IMR-90 (cell line): ENCODE results near the gene KRT82. TPM values are rescaled to one million over a fixed set of nuclear protein-coding genes. Genes with fewer than 3 reads are reported as not detected.

Experiments
- ATAC-seq: fragments of 200-7000 bp; cut with Tn5 transposase; 2 replicates; pipeline ENCODE4 v1.9.1; 2020; ENCODE audit warnings: low read depth, mild to moderate bottlenecking, moderate library complexity
- BruUV-seq: library from RNA; stranded (reverse); fragments of 400-500 nt; replicated peaks from 2 replicates; lab custom pipeline; 2021; lab: Mats Ljungman, UMichigan
- CTCF ChIA-PET: fragments of 300-600 bp; formaldehyde crosslinking; extraction: SDS; loops from one replicate; lab custom pipeline; 2021; ENCODE audit warnings: antibody characterized with exemption; lab: Yijun Ruan, JAX
- POLR2A ChIA-PET: fragments of 300-600 bp; sonication (Branson Sonifier 250); formaldehyde crosslinking; loops from one replicate; lab custom pipeline; 2022; ENCODE audit warnings: antibody characterized with exemption; ENCODE audit not compliant: unreplicated experiment; lab: Charles Lee
- DNase-seq: peaks from one replicate; pipeline ENCODE4 v3.0.0; 2013
- H2AFZ ChIP-seq: replicated peaks from 2 replicates; pipeline ENCODE3; 2013; ENCODE audit warnings: low read length, mild to moderate bottlenecking; ENCODE audit not compliant: poor library complexity
- H2AK5ac ChIP-seq: 2 replicates; pipeline ENCODE4 v1.6.1; 2013; ENCODE audit warnings: low read depth, low read length, inconsistent platforms
- H2AK9ac ChIP-seq: replicated peaks from 2 replicates; pipeline ENCODE3; 2013; ENCODE audit warnings: mild to moderate bottlenecking, low read depth, low read length, moderate library complexity; ENCODE audit not compliant: poor library complexity
- H2BK120ac ChIP-seq: 2 replicates; pipeline ENCODE4 v1.6.1; 2013; ENCODE audit warnings: low read depth, low read length, inconsistent platforms
- H2BK15ac ChIP-seq: 3 replicates; pipeline ENCODE4 v1.6.1; 2013; ENCODE audit warnings: low read depth, low read length, inconsistent platforms
- H2BK20ac ChIP-seq: 2 replicates; pipeline ENCODE4 v1.6.1; 2013; ENCODE audit warnings: low read depth, mild to moderate bottlenecking, inconsistent platforms, low read length, moderate library complexity
- H2BK5ac ChIP-seq: 2 replicates; pipeline ENCODE4 v1.6.1; 2013; ENCODE audit warnings: mild to moderate bottlenecking, low read depth, low read length, inconsistent platforms; ENCODE audit not compliant: poor library complexity, severe bottlenecking
- H3K14ac ChIP-seq: replicated peaks from 2 replicates; pipeline ENCODE4 v1.6.1; 2013; ENCODE audit warnings: low read depth, low read length, inconsistent platforms
- H3K18ac ChIP-seq: 2 replicates; pipeline ENCODE4 v1.6.1; 2013; ENCODE audit warnings: low read depth, low read length, control low read depth
- H3K23ac ChIP-seq: 2 replicates; pipeline ENCODE4 v1.6.1; 2013; ENCODE audit warnings: low read depth, low read length, inconsistent platforms
- H3K27ac ChIP-seq: 2 replicates; pipeline ENCODE4 v1.5.1; 2013; ENCODE audit warnings: mild to moderate bottlenecking, control low read depth, low read length; ENCODE audit not compliant: insufficient read depth
- H3K27me3 ChIP-seq: 2 replicates; pipeline ENCODE4 v1.6.1; 2013; ENCODE audit warnings: low read length; ENCODE audit not compliant: control insufficient read depth, insufficient read depth
- H3K36me3 ChIP-seq: 2 replicates; pipeline ENCODE4 v1.6.1; 2013; ENCODE audit warnings: low read length, mixed read lengths; ENCODE audit not compliant: control insufficient read depth, insufficient read depth
- H3K4ac ChIP-seq: 2 replicates; pipeline ENCODE4 v1.6.1; 2013; ENCODE audit warnings: low read depth, low read length, inconsistent platforms
- H3K4me1 ChIP-seq: 2 replicates; pipeline ENCODE4 v1.6.1; 2013; ENCODE audit warnings: low read length, mixed read lengths; ENCODE audit not compliant: control insufficient read depth, insufficient read depth
- H3K4me2 ChIP-seq: 2 replicates; pipeline ENCODE4 v1.6.1; 2013; ENCODE audit warnings: low read depth, mild to moderate bottlenecking, control low read depth, low read length, moderate library complexity
- H3K4me3 ChIP-seq: 2 replicates; pipeline ENCODE4 v1.5.1; 2013; ENCODE audit warnings: low read depth, mild to moderate bottlenecking, control low read depth, low read length, moderate library complexity; ENCODE audit not compliant: insufficient read depth
- H3K56ac ChIP-seq: 2 replicates; pipeline ENCODE4 v1.6.1; 2013; ENCODE audit warnings: low read length, inconsistent platforms; ENCODE audit not compliant: insufficient read depth; ENCODE audit errors: extremely low read depth
- H3K79me1 ChIP-seq, 2 experiments: 2 replicates each; pipeline ENCODE4 v1.6.1; 2013; ENCODE audit warnings: low read length in 2 of 2, inconsistent platforms in 1 of 2, low read depth in 1 of 2
- H3K9ac ChIP-seq: 2 replicates; pipeline ENCODE4 v1.6.1; 2013; ENCODE audit warnings: low read depth, low read length, control low read depth
- H3K9me1 ChIP-seq: 2 replicates; pipeline ENCODE4 v1.6.1; 2013; ENCODE audit warnings: low read length, inconsistent platforms; ENCODE audit not compliant: insufficient read depth
- H3K9me3 ChIP-seq: 2 replicates; pipeline ENCODE4 v1.6.1; 2013; ENCODE audit warnings: low read length; ENCODE audit not compliant: control insufficient read depth, insufficient read depth
- H4K20me1 ChIP-seq: 2 replicates; pipeline ENCODE4 v1.6.1; 2013; ENCODE audit warnings: low read length, inconsistent platforms; ENCODE audit not compliant: insufficient read depth
- H4K5ac ChIP-seq: 2 replicates; pipeline ENCODE4 v1.6.1; 2013; ENCODE audit warnings: mild to moderate bottlenecking, low read depth, low read length, control low read depth
- H4K8ac ChIP-seq, 2 experiments: 2 replicates each; pipeline ENCODE4 v1.6.1; 2013; ENCODE audit warnings: low read depth in 2 of 2, low read length in 2 of 2, control low read depth in 1 of 2, inconsistent platforms in 1 of 2
- H4K91ac ChIP-seq: 2 replicates; pipeline ENCODE4 v1.6.1; 2013; ENCODE audit warnings: low read depth, low read length, inconsistent platforms; ENCODE audit not compliant: insufficient read depth
- CEBPB ChIP-seq: IDR thresholded peaks from 2 replicates; pipeline ENCODE4 v1.6.1; 2012; ENCODE audit warnings: low read depth, low read length, improper control_type of control experiment
- CHD1 ChIP-seq: IDR thresholded peaks from 2 replicates; pipeline ENCODE4 v1.6.1; 2012; ENCODE audit warnings: low read depth, low read length, improper control_type of control experiment
- CTCF ChIP-seq: conservative IDR thresholded peaks from 2 replicates; pipeline ENCODE4 v1.5.1; 2012; ENCODE audit warnings: mild to moderate bottlenecking, low read depth, low read length, improper control_type of control experiment
- FOS ChIP-seq: fragments of 150-350 bp; IDR thresholded peaks from 2 replicates; pipeline ENCODE4 v1.6.1; 2016; ENCODE audit warnings: low read depth, low read length
- MAFK ChIP-seq: IDR thresholded peaks from 2 replicates; pipeline ENCODE4 v1.6.1; 2012; ENCODE audit warnings: low read depth, low read length, improper control_type of control experiment
- MXI1 ChIP-seq: IDR thresholded peaks from 2 replicates; pipeline ENCODE4 v1.6.1; 2012; ENCODE audit warnings: low read depth, mild to moderate bottlenecking, low read length, moderate library complexity, borderline replicate concordance
- NFE2L2 ChIP-seq: fragments of 150-350 bp; IDR thresholded peaks from 2 replicates; pipeline ENCODE4 v1.6.1; 2016; ENCODE audit warnings: low read depth, mild to moderate bottlenecking, low read length
- WGBS, 2 experiments: methylation state at CpG; one replicate each; pipeline versions ENCODE4 v1.1.5 to v1.1.7; 2013; ENCODE audit warnings: missing lambda C conversion rate in 2 of 2; ENCODE audit not compliant: insufficient read length in 1 of 2; ENCODE audit errors: extremely low coverage in 2 of 2; 5-methylcytosine and 5-hydroxymethylcytosine counted together
- dilution Hi-C: fragments of 300-500 bp; cut with HindIII; formaldehyde crosslinking; loops from one replicate; pipeline ENCODE4 v1.14.3; 2018; ENCODE audit warnings: low sequenced_read_pairs; ENCODE audit not compliant: unreplicated experiment
- in situ Hi-C: fragments of 300-500 bp; cut with MboI; formaldehyde crosslinking; loops from 3 replicates; pipeline ENCODE4 v1.14.3; 2019; ENCODE audit warnings: low sequenced_read_pairs, inconsistent platforms, mixed read lengths
- intact Hi-C: fragments of 100-400 bp; cut with micrococcal nuclease; formaldehyde crosslinking; loops from 2 replicates; pipeline ENCODE4 v1.10.0; 2022
- polyA plus RNA-seq, 3 experiments: library from polyadenylated mRNA; depleted of rRNA; stranded (reverse); fragments of >200 nt; gene quantifications; 2 replicates each; pipeline ENCODE4 v1.2.3, GENCODE V29; 2012; ENCODE audit warnings: low replicate concordance in 1 of 3
- total RNA-seq: library from RNA; depleted of rRNA; stranded (reverse); fragments of >200 nt; gene quantifications from 2 replicates; pipeline ENCODE4 v1.2.3, GENCODE V29; 2012

Gene KRT82
- total and polyA plus RNA-seq, 2 of the 4 experiments (the other 2 are of a cell fraction) = not detected

- no peak for ATAC-seq
- WGBS, 2 experiments = no CpG with 5 or more reads among the region's 3 CpGs
- no peak overlapping the region for H3K56ac ChIP-seq
- no peak for DNase-seq
- H4K91ac ChIP-seq = no peak overlapping the region
- no peak overlapping the region for H2AK5ac ChIP-seq
- dilution Hi-C loops = no loop called here
- no peak overlapping the region for H2AK9ac ChIP-seq
- H3K14ac ChIP-seq = no peak overlapping the region
- H3K4me2 ChIP-seq = no peak overlapping the region
- no peak overlapping the region for H4K8ac ChIP-seq
- H2AFZ ChIP-seq = no peak overlapping the region
- H3K18ac ChIP-seq = no peak overlapping the region
- no peaks in the 10 kb centered on the region for H4K20me1 ChIP-seq
- in situ Hi-C loops = no loop called here
- no peaks in the 10 kb centered on the region for H3K9me1 ChIP-seq
- H3K27me3 ChIP-seq = peaks cover 53% of the 10 kb centered on the region
- no peak overlapping the region for H3K9ac ChIP-seq
- H3K23ac ChIP-seq = no peak overlapping the region
- H3K9me3 ChIP-seq = no peaks in the 10 kb centered on the region
- H3K4ac ChIP-seq = no peak overlapping the region
- H3K36me3 ChIP-seq = no peaks in the 10 kb centered on the region
- no peak overlapping the region for H2BK15ac ChIP-seq
- no peak overlapping the region for H4K5ac ChIP-seq
- H3K4me1 ChIP-seq = no peaks in the 10 kb centered on the region
- no peak overlapping the region for H3K4me3 ChIP-seq
- no peak overlapping the region for H2BK5ac ChIP-seq
- H3K27ac ChIP-seq = no peak overlapping the region
- intact Hi-C loops = no loop called here
- TF ChIP-seq MXI1 (no peak), CTCF (no peak), CEBPB (no peak), NFE2L2 (no peak), CHD1 (no peak), FOS (no peak), MAFK (no peak)
- ChIA-PET POLR2A (no interaction called here), CTCF (no interaction called here)
- no peak overlapping the region for H2BK20ac ChIP-seq
- no TSS peak for BruUV-seq
- no peaks in the 10 kb centered on the region for H3K79me1 ChIP-seq
- no peak overlapping the region for H2BK120ac ChIP-seq
Observed at GRCh38 chr12:52353766-52354165, 52.4 kb downstream of the KRT82 start.
